ENCODE data around the gene DNAL4.

DNA sequence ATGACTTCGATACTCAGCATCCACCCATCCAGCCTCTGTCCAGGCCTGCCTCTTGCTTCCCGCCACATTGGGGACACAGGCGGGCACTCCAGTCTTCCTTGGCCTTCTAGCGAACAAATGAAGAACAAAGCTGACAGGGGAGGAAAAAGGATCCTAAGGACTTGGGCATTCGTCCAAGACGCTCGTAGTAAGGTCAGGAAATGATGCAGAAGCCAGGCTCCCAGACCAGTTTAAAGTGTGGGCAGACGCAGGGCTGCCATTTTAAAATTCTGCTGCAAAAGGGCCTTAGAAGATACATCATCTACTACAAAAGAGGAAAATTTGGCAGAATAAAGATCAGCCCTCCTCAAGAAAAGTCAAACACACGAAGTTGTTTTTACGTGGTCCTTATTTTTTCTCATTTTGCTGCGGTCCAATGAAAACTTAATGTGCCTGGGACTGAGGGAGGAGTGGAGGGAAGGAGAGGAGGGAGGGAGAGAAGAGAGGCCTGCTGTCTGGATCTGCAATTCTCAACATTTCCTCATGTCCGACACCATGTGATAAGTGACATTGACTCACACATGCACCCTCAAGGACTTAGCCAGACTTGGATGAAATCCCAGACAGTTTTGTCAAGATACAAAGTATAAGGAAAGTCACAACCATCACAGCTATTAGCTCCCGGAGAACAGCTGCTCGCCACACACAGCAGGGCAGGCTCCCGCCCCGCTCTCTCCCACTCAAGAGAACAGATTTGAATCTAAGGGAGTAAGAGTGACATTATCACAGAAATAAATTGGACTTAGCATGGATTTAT lies 5.7 kb downstream of the DNAL4 start:
- TF ChIP-seq EZH2 (IDR thresholded peaks at IDR 0.05; ENCODE audit: borderline replicate concordance, low read depth, low read length, severe bottlenecking) (no peak), POLR2A (IDR thresholded peaks at IDR 0.05; ENCODE audit: low read depth, low read length) (no peak), GATA2 (IDR thresholded peaks at IDR 0.05; ENCODE audit: insufficient read depth, insufficient read length, low read depth, low read length) (no peak), POLR2AphosphoS5 (IDR thresholded peaks at IDR 0.05; ENCODE audit: insufficient read depth, low read depth, low read length) (no peak), JUN (IDR thresholded peaks at IDR 0.05; ENCODE audit: borderline replicate concordance, insufficient read depth, insufficient read length, low read depth) (no peak), MYC (IDR thresholded peaks at IDR 0.05; ENCODE audit: low read depth, low read length) (no peak), FOS (IDR thresholded peaks at IDR 0.05; ENCODE audit: borderline replicate concordance, insufficient read depth, low read length) (no peak)
- TF ChIP-seq, protein P1, sequence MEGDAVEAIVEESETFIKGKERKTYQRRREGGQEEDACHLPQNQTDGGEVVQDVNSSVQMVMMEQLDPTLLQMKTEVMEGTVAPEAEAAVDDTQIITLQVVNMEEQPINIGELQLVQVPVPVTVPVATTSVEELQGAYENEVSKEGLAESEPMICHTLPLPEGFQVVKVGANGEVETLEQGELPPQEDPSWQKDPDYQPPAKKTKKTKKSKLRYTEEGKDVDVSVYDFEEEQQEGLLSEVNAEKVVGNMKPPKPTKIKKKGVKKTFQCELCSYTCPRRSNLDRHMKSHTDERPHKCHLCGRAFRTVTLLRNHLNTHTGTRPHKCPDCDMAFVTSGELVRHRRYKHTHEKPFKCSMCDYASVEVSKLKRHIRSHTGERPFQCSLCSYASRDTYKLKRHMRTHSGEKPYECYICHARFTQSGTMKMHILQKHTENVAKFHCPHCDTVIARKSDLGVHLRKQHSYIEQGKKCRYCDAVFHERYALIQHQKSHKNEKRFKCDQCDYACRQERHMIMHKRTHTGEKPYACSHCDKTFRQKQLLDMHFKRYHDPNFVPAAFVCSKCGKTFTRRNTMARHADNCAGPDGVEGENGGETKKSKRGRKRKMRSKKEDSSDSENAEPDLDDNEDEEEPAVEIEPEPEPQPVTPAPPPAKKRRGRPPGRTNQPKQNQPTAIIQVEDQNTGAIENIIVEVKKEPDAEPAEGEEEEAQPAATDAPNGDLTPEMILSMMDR (IDR thresholded peaks at IDR 0.05; ENCODE audit: extremely low read depth in 1 of 2, insufficient read depth in 1 of 2, low read depth in 1 of 2, low read length in 2 of 2), result no peak
- TF ChIP-seq, protein P2, sequence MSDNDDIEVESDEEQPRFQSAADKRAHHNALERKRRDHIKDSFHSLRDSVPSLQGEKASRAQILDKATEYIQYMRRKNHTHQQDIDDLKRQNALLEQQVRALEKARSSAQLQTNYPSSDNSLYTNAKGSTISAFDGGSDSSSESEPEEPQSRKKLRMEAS (IDR thresholded peaks at IDR 0.05; ENCODE audit: insufficient read depth, insufficient read length), result no peak
